NCI-H510A treated with DMSO at 0.1 percent for 48 hours (cell line): ENCODE data around the gene FN3K.
"Not testable (repeated sequence)": the region's sequence is repeated elsewhere in the genome, so short reads cannot be mapped to it uniquely, and the experiment has no call there.

Source experiments
- DNase-seq: peaks from one replicate; lab custom pipeline; 2025; lab: John Stamatoyannopoulos, UW

Gene FN3K

GRCh38 chr17:82775001-82775823 lies 39.8 kb downstream of the FN3K start:
- peak; percentile 75 for DNase-seq

GRCh38 chr17:82776454-82776853 lies 41.0 kb downstream of the FN3K start:
- DNase-seq: no peak

DNA sequence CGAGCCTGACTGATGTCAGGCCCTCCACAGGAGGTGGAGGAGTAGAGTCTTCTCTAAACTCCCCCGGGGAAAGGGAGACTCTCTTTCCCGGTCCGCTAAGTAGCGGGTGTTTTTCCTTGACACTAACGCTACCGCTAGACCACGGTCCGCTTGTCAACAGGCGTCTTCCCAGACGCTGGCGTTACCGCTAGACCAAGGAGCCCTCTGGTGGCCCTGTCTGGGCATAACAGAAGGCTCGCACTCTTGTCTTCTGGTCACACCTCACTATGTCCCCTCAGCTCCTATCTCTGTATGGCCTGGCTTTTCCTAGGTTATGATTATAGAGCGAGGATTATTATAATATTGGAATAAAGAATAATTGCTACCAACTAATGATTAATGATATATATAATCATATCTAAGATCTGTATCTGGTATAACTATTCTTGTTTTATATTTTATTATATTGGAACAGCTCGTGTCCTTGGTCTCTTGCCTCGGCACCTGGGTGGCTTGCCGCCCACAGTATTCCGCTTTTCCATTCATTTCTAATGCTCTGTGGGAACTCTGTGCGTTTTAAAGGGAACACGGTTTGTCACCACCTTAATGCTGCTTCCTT lies 42.5 kb downstream of the FN3K start:
- DNase-seq: not testable (repeated sequence)

DNA sequence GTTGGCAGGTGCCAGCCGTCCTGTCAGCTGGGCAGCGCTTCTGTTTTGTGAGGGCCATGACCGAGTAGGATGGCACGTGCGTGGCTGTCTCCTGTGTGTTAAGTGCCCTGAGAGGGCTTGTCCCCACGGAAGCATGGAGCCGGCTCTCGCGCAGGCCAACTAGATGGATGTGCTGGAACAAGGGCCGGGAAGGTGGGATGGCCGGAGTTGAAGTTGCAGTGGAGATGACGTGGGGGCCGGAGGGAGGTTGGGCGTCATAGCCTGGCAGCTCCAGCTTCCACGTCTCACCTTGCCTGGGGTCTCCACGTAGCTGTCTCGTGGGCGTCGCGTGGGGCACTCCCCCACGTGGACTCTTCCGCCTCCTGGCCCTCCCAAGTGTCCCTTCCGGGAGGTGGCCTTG lies 44.1 kb downstream of the FN3K start:
- DNase-seq: no peak

DNA sequence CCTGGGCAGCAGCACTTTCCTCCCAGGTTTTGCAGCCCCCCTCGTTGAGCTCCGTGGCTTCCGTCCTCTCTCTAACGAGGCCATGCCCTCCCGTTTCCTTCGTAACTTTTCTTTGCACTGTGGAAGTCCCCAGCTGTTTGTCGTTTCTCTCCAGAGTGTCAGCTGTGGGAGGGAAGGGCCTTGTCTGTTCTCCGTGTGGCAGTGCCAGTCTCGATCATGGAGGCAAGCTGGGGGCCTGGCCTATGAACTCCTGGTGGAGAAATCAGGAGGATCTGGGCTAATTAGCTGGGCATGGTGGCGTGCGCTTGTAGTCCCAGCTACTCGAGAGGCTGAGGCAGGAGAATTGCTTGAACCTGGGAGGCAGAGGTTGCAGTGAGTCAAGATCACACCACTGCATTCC lies 44.8 kb downstream of the FN3K start:
- no peak for DNase-seq

DNA sequence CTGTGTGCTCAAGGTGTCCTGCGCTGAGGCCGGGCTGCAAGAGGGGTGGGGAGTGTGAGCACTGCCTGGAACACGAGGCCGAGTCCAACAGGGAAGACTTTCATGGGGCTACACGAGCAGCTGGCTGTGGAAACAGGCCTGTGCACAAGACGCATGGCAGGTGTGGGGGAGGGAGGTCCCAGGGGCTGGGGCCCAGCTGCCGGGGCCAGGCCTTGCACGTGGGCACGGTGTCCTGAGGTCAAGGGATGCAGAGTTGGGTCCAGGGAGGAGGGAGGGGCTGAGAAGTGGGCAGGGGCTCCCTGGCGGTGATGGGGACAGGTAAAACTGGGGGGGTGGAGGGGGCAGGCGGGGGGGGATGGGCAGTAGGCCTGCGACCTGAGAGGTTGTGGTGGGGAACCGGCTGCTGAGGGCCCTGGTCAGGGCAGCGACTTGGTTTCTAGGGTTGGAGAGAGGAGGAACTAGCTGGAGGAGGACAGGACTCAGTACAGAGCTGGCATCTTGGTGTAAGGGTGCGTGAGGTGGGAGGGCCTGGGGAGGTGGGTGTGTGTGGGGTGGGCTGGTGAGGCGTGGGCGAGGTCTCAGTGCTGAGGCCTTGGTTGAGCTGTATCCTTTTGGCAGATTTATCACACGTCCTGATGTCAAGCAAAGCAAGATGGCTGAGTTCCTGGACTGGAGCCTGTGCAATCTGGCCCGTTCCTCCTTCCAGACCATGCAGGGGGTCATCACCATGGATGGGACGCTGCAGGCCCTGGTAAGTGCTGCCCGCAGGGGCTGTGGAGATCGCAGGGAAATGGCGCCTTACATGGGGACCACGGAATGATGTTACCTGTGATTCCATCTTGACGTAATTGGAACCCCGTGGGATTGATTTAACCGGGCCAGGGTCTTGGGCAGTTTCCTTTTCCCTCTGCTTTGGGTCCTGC lies 45.8 kb downstream of the FN3K start:
- no peak for DNase-seq

DNA sequence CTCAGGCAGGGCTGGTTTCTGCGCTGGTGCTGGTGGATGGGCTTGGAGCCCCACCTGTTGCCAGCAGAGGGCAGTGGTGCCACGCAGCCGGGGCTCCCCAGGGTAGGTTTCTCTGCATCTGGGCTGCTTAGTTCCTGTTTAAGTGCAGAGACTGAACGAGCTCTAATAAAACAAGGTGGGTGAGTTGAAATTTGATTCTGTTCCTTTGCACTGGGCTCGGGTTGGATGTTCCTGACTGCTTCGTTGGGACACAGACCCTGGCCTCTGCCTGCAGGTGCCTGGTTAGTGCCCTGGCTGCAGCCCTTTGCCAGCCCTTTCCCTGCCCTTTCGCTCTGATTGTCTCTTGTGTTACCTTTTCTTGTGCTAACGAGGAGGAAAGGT lies 46.5 kb downstream of the FN3K start:
- peak; percentile 92 for DNase-seq

DNA sequence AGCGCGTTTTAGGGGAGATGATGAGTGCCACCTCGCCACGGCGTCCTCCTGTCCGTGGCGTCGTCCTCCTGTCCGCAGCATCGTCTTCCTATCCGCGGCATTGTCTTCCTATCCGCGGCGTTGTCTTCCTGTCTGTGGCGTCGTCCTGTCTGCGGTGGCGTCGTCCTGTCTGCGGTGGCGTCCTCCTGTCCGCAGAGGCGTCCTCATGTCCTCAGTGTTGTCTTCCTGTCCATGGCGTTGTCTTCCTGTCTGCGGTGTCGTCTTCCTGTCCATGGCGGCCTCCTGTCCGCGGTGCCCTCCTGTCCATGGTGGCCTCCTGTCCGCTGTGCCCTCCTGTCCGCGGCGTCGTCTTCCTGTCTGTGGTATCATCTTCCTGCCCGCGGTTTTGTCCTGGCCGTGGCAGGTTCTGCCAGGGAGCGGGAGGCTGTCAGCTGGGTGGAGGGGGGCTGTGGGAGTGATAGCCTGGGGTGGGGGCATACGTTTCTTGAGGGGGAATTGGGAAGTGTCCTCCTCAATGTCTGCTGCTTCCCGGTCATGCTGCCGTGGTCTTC lies 47.3 kb downstream of the FN3K start:
- DNase-seq: no peak

- DNase-seq: no peak
Measured at GRCh38 chr17:82783498-82783897, 48.1 kb downstream of the FN3K start.

DNA sequence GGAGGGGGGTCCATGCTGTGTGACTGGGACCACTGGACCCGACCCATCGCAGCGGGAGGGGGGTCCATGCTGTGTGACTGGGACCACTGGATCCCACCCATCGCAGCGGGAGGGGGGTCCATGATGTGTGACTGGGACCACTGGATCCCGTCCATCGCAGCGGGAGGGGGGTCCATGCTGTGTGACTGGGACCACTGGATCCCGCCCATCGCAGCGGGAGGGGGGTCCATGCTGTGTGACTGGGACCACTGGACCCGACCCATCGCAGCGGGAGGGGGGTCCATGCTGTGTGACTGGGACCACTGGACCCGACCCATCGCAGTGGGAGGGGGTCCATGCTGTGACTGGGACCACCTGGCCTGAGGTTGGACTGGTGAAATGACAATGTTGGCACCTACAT lies 50.2 kb downstream of the FN3K start:
- DNase-seq: not testable (repeated sequence)

DNA sequence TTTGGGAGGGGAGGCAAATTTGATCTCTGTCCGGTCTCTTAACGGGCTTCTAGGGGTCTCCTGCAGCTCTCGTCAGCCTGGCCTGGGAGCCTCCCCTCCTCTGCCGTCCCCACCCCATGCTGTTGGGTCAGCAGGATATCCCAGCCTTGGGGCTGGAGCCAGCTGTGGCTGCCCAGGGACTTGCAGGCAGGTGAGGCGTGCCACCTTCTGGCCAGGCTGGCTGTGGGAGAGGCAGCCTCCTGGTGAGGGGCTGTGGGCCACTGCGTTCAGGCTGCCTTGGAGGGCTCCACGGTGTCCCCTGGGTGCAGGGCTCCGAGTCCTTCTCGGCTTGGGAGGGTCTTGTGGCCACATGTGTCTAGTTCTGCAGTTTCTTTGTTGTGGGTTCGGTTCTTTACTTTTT lies 51.0 kb downstream of the FN3K start:
- DNase-seq: peak; percentile 64

DNA sequence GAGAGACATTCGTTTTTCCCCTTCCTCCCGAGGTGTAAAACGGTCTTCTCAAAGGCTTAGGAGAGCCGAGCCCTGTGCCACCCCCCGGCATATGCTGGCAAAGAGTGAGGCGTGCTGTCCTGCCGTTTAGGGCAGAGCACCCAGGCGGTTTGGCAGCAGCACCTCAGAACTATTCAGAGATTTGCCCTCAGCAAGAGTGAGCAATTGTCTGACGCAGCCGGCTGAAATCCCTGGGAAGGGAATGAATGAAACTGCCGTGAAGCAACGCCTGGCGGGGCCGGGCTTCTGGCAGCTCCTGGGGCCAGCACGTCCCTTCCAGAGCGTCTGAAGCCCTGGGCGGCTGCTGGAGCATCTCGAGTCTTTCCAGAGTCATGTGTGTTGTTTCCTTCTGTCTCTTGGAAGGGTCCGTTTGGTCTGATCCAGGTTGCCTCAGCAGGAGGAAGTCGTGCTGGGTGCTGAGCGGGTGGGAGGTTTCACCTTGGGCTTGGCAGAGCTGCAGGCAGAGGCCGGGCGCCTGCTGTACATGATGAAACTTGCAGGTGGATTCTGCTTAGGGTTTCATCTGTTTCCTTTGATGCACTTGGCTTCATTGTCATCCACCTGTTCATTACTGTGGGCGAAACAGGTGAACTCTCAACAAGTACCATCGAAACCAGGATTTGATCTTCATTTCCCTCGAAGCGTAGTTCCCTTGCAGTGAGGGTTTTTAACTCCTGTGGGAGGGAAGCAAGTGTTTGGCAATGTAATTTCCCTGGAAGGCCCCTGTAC lies 51.9 kb downstream of the FN3K start:
- DNase-seq: peak; percentile 96

DNA sequence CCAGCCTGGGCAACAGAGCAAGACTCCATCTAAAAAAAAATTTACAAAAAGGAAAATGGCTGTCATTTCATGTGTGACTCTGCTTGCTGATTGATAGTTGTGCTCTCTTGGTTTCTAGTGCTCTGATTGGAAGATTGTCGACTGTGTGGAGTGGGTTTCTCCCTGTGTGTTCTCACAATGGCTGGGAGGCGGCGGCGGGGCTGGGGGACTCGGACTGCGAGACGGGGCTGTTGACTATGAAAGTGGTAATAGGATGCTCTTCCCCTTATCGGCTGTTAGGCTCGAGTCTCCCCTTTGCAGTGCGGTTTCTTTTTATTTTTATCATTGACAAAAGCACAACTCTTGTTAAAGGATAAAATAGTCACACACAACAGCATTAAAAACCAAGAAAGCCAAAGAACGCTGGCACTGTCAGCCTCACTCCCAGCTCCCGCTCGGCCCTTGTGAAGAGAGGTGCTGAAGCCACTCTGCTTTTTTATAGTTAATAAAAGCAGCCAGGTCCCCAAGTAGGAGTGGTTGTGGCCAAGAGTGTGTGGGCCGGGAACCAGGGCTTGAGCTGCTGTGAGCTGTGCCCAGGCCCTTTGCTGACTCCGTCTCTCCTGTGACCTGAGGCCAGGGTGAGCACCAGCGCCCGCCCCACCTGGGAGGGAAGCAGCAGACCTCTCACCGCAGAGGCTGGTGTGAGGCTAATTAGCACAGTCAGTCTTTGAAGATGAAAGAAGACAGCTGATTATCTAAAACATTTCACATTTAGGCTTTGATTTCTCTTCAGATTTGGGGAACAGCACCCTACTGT lies 53.0 kb downstream of the FN3K start:
- peak; percentile 55 for DNase-seq

DNA sequence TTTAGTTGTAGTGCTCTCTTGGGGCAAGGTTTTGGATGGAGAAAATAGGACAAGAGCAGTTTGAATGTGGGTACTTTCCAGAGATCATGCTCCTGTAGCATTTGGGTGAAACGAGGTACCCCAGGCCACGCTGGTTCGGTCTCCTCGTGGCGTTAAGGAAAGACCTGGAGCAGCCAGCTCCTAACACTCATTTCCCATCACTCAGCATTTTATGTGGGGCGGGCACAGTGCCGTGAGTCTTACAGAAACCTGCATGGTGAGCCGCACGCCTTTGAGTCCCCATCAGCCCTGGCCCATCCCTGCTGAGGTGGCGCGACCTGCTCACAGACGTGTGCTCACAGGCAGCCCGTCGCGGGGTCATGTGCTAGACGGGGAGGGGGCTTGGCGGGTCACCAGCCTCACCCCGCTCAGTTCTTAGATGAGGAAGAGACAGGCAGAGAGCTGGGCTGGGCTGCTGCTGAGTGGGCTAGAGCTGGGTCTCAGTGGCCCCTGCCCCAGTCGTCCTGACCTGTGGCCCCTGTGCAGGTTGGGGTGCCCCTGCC lies 53.7 kb downstream of the FN3K start:
- DNase-seq: peak; percentile 43

DNA sequence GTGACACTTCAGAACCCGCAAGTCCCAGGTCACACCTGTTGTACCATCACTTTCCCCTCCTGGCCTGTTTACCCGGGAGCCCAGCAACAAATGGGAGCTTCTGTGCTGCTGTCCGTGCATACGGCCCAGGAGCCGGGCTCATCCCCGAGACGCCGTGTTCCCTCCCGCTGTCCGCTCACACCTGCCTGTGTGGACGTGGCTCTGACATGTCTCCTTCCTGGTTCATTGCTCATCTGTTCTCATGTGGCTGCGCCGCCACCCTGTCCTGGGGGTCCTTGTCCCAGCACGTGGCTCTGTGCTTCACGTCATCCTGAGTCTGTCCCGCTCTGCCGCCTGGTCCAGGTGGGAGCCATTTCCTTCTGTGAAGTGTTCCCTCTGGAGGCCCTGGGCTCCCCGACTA lies 54.4 kb downstream of the FN3K start:
- DNase-seq: no peak

GRCh38 chr17:82790391-82790790 lies 55.0 kb downstream of the FN3K start:
- no peak for DNase-seq

DNA sequence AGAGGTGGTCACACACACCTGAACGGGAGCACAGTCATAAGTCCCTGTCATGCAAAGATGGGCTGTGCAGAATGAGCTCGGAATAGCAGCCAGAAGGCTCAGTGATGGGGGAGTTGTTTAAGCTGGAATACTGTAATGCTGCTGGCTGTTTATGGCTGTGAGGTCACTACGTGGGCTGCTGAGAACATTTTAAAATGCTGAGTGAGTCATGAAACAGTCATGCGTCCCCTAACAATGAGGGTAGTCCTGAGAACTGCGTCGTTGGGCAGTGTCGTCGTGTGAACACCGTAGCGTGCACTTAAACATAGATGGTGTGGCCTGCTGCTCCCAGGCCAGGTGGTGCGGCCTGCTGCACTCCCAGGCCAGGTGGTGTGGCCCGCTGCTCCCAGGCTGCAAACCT lies 56.1 kb downstream of the FN3K start:
- no peak for DNase-seq

DNA sequence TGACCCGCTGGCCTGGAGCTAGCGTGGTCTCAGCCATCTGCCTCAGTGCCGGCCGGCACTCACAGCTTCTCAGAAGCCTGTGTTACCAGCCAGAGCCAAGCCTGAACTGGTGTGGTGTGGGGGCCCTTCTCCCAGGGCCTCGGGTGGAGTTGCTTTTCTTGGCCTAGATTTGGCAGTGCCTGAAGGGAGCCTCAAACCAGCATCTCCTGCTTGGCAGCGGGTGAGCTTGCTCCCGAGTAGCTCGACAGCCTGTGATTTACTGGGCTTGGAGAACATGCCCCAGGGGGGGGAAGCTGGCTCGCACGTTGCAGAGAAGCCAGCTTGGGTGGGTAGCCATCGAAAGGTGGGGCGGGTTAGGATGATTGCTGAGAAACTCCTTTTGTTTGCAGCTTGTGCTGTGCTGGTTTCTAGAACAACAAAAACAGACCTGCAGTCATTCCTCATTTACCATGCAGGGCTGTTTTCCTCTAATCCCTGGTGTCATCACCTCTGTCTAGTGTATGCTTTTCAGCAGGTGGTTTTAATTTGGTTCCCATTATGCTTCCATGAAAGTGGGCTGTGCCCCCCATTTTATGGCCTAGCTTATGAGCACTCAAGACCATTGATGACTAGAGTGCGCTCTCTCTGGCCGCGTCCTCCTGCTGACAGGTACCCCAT lies 58.7 kb downstream of the FN3K start:
- DNase-seq: peak; percentile 57

DNA sequence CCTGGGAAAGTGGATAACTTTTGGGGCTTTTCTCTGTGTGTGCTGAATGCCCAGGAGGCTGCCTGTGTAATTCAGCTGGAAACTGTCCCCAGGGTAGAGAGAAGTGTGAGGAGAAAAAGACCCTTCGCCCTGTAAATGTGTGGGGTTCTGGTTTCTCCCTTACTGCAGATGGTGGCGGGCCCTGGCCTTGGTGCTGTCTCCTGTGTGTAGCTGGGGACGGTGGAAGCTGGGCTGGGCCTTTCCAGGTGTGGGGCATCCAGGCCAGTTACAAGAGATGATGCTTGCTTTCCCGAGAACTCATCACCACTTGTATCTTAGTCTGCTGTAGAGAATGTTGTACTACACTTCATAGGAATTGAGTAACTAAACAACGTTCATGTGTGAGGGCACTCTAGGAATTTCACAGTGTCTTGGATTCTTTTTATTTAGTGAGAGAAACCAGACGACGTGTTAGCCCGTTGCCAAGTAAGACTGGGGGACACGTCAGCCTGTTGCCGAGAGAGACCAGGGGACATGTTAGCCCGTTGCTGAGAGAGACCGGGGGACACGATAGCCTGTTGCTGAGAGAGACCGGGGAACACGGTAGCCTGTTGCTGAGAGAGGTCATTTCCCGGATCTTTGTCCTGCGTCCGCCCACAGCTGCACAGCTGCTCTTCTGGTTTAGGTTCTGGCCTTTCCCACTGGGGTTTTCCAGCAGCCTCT lies 59.5 kb downstream of the FN3K start:
- no peak for DNase-seq
